Right renal cortex interstitium (tissue), 3 donors: ENCODE measurements around the gene YBX3. TPM values are rescaled to one million over a fixed set of nuclear protein-coding genes. Genes with fewer than 3 reads are reported as not detected.
A peak's percentile ranks its signal among the peaks of the same experiment; 100 is the strongest.
"Not testable (repeated sequence)": the region's sequence is repeated elsewhere in the genome, so short reads cannot be mapped to it uniquely, and the experiment has no call there.

Source experiments
- DNase-seq, 3 donors: peaks; one replicate each; pipeline ENCODE4 v3.0.0-alpha.2; 2013; ENCODE audit warnings: low read depth in 3 of 3, low spot score in 2 of 3
- polyA plus RNA-seq, 3 donors: library from polyadenylated mRNA; unstranded; fragments of 120-200 nt; gene quantifications; one replicate each; pipeline ENCODE4 v1.2.1, GENCODE V29; 2013; ENCODE audit not compliant: insufficient read length in 3 of 3

YBX3 gene
- 100 to 1,000 TPM; 192 to 229 (median 206) TPM for polyA plus RNA-seq

- peak in 2 of 3 donors; percentile 59 to 69 for DNase-seq
Measured at GRCh38 chr12:10722905-10723746, at the start of gene YBX3. YBX3 (minus strand) TSS chr12:10723323; CDS start chr12:10723111, 212 bp downstream.

GRCh38 chr12:10771132-10771733 lies 48.1 kb upstream of the YBX3 start:
- no peak for DNase-seq

GRCh38 chr12:10759657-10760056 lies 36.5 kb upstream of the YBX3 start:
- no peak for DNase-seq

- no peak for DNase-seq
Measured at GRCh38 chr12:10756194-10756593, 33.1 kb upstream of the YBX3 start.

GRCh38 chr12:10753059-10753458 lies 29.9 kb upstream of the YBX3 start:
- DNase-seq, result peak in 1 of 3 donors; percentile 2

- DNase-seq, result no peak
Measured at GRCh38 chr12:10750385-10750727, 27.2 kb upstream of the YBX3 start.

GRCh38 chr12:10749700-10750384 lies 26.7 kb upstream of the YBX3 start:
- peak; percentile 81 to 87 (median 83) for DNase-seq

GRCh38 chr12:10747730-10748129 lies 24.6 kb upstream of the YBX3 start:
- no peak for DNase-seq

- not testable (repeated sequence) for DNase-seq
Measured at GRCh38 chr12:10743420-10743819, 20.3 kb upstream of the YBX3 start.

- DNase-seq, result no peak
Measured at GRCh38 chr12:10741845-10742244, 18.7 kb upstream of the YBX3 start.

- DNase-seq, result no peak
Measured at GRCh38 chr12:10740182-10740581, 17.1 kb upstream of the YBX3 start.

- DNase-seq, result no peak
Measured at GRCh38 chr12:10739157-10740118, 16.3 kb upstream of the YBX3 start.

- DNase-seq, result no peak
Measured at GRCh38 chr12:10737249-10737648, 14.1 kb upstream of the YBX3 start.

GRCh38 chr12:10736463-10736862 lies 13.3 kb upstream of the YBX3 start:
- no peak for DNase-seq

- DNase-seq, result no peak
Measured at GRCh38 chr12:10735428-10735827, 12.3 kb upstream of the YBX3 start.

- no peak for DNase-seq
Measured at GRCh38 chr12:10732549-10732948, 9.4 kb upstream of the YBX3 start.

GRCh38 chr12:10732066-10732465 lies 8.9 kb upstream of the YBX3 start:
- no peak for DNase-seq

- DNase-seq, result no peak
Measured at GRCh38 chr12:10730559-10730958, 7.4 kb upstream of the YBX3 start.

GRCh38 chr12:10728091-10728490 lies 5.0 kb upstream of the YBX3 start:
- no peak for DNase-seq

- no peak for DNase-seq
Measured at GRCh38 chr12:10726945-10727344, 3.8 kb upstream of the YBX3 start.
